HG03432 (cell line): ENCODE measurements around the gene CRIP3.

Experiments used
- ATAC-seq: cut with Tn5 transposase; IDR thresholded peaks from one replicate; pipeline ENCODE4 v1.9.1; 2021; ENCODE audit warnings: mild to moderate bottlenecking, moderate library complexity; ENCODE audit not compliant: unreplicated experiment

The CRIP3 gene

DNA sequence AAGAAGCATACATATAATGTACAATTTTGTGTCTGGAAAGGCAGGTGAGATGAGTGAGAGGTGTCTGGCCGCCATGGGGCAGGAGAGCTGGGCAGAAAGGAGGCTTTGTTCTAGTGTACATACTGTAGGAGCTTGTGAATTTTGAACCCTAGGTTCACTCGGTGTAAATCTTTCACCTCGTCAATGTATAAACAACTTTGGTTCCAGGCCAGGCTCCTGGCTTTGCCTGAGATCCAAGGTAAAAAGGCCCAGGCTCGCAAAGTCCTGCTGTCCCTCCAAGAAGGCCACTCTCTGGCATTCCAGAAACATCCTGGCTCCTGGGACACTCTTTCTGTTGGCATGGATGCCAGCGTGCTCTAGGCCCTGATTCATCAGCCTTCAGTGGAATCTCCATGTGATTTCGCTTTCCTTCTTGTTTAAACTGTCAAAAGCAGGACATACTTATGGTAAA, 17.7 kb downstream of the CRIP3 start:
- no peak for ATAC-seq

- no peak for ATAC-seq
These were observed 18.2 kb downstream of the CRIP3 start for GRCh38 chr6:43290339-43290904.

GRCh38 chr6:43287717-43288679, 20.6 kb downstream of the CRIP3 start:
- ATAC-seq = no peak

GRCh38 chr6:43286980-43287716, 21.5 kb downstream of the CRIP3 start:
- no peak for ATAC-seq

DNA sequence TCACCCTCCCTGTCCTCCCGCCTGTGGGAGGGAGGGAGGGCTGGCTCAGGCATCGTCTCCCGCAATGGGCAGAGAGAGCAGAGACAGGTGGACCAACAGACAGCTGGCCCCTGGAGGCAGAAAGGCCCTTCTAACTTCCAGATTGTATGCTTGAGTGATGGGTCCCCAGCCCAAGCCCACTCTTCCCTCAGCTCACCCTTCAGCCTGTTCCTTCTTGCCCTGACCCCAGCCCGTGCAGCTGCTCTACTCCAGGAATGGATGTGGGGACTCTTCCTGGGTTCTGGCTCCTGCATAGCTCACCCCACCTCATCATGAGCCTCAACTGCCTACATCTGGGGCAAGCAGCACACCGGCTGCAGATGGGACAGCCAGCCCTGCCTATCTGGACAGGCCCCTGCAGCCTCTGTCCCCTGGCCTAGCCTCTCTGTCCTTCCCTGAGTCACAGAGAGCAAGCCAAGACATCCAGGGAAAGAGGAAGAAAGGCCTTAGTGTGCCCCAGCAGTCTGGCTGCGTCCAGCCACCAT, 22.1 kb downstream of the CRIP3 start:
- no peak for ATAC-seq

GRCh38 chr6:43285832-43286231, 22.8 kb downstream of the CRIP3 start:
- no peak for ATAC-seq

DNA sequence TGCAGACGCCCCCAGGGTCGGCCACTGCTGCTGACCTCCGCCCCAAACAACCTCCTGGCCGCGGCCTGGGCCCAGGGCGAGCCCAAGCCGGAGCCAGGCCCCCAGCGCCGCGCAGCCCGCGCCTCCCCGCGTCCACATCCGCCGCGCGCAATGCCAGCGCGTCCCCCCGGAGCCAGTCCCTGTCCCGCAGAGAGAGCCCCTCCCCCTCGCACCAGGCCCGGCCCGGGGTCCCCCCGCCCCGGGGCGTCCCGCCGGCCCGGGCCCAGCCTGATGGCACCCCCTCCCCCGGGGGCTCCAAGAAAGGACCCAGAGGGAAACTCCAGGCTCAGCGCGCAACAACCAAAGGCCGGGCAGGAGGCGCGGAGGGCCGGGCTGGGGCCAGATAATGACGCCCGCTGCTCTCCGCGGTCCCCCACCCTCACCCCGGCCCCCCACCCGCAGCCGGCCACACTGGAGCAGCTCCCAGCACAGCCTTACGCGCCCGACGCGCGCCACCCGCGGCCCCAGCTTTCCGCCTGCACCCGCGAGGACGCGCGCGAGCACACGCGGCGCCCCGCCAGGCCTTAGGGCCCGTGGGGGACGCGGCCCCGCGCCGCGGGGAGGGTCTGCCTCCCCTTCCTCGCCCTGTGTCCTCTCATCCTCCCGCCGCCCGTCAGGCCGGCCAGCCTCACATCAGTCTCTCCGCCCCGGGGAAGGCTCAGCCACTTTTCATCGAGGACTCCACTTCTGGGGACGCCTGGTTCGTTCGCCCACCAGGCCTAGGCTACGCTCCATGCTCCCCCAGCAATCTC, 23.4 kb downstream of the CRIP3 start:
- ATAC-seq = no peak

GRCh38 chr6:43283905-43284304, 24.7 kb downstream of the CRIP3 start:
- no peak for ATAC-seq

DNA sequence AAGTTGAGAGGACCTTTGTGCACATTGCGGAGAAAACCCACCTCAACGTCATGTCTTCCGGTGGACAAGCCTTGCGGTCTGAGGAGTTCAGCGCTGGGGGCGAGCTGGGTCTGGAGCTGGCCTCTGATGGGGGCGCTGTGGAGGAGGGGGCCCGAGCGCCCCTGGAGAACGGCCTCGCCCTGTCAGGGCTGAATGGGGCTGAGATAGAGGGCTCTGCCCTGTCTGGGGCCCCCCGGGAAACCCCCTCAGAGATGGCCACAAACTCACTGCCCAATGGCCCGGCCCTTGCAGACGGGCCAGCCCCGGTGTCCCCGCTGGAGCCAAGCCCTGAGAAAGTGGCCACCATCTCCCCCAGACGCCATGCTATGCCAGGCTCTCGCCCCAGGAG, 25.1 kb downstream of the CRIP3 start:
- ATAC-seq = no peak

DNA sequence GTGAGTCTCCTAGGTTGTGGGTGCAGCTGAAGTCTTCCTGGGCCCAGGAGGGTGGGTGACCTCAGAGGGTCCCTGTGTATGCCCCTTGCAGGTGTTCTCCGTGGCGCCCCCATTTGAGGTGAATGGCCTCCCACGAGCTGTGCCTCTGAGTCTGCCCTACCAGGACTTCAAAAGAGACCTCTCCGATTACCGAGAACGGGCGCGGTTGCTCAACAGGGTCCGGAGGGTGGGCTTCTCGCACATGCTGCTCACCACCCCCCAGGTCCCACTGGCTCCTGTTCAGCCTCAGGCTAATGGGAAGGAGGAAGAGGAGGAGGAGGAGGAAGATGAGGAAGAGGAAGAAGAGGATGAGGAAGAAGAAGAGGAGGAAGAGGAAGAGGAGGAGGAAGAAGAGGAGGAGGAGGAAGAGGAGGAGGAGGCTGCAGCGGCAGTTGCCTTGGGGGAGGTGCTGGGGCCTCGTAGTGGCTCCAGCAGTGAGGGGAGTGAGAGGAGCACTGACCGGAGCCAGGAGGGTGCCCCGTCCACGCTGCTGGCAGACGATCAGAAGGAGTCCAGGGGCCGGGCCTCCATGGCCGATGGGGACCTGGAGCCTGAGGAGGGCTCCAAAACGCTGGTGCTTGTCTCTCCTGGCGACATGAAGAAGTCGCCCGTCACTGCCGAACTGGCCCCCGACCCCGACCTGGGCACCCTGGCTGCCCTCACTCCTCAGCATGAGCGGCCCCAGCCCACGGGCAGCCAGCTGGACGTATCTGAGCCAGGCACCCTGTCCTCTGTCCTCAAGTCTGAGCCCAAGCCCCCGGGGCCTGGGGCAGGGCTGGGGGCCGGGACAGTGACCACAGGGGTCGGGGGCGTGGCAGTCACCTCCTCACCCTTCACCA, 25.8 kb downstream of the CRIP3 start:
- no peak for ATAC-seq

DNA sequence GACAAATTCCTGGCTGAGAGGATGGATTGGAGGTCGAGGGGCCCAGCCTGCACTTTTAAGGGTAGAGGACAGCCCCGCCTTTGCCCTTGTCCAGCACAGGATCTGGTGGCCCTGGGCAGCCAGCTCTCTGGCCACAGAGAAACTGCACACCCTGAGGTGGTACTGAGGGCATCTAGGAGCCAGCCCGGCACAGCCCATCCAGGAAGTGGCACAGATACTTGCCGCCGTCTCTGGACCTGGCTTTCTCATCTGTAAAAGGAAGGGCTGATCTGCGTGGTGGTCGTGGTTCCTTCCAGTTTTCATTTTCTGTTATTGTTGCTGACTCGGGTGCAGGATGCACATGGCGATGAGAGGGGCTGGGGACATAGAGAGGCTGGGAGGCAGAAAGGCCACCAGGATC, 26.6 kb downstream of the CRIP3 start:
- no peak for ATAC-seq

DNA sequence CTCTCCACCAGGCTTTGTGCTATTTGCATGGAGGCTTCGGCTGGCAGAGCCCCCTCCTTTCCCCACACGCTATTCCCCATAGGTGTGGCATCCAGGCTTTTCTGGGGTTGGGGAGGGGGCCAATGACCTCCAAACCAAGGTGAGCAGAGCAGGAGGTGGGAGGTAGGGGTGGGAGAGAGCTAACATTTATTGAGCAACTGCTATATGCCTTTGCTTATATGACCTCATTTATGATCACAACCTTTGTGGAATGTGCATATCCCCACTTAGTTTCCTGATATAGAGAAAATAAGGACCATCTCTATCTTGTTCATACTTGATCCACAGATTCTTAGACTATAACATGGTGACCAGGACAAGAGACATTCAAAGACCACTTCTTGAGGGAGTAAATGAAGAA, 28.4 kb downstream of the CRIP3 start:
- no peak for ATAC-seq

DNA sequence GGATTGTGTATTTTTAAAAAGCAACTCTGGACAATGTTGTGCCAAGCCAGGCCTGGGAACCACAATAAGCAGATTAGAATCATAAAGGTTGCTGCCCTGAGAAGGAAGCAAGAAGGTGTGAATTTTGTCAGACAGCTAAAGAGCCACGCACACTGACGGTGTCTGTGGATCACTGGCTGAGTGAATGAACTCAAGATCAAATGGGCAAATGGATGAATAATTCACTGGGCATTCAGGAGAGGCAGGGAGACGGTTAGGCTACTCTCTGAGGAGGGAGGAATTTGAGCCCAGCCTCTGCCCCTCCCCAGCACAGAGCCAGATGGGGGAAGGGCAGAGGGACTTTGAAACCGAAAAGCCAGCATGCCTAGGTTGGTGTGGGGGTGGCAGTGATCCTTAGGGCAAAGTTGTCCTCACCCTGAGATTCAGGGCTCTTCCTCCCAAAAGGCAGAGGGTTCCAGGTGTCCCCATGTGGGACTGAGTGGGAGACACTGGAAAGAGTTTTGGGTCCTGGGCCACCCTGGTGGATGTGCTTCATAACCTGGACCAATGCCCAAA, 30.0 kb downstream of the CRIP3 start:
- ATAC-seq = no peak

DNA sequence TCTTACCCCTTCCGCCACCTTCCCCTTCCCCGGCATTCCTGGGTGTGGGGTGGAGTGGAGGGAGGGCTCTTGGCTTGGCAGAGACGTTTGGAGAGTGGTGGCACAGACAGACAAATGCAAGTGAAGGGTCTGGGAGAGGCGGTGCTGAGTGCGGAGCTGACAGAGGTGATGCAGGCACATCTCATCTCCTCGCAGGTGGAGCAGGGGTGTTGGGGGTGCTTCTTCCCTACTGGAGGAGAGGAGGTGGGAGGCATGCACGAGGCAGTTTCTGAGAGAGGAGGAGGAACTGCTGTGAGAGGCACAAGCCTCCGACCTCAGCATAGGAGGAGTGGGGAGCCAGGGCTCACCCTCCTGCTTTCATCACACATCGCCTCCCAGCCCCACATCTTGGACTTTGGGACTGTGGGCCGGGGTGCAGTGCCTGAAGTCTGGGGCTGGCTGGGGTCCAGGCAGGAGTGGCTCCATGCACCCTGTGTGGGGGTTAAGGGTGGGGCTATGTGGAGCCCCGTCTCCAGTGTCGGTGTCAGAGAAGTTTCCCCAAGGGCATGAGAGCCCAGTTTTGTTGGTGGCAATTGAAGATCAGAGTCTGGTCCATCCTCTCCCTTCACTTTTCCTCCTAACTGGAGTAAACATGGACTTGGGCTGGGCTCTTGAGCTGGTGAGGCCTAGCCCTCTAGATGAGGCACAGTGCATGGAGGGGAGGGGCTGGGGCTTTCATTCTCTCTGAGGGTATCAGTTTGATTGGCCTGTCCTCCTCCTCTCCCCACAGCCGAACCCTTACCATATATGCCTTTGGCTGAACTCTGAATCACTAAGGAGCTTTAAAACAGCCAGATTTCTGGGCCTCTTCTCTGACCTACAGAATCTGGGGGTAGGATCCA, 30.7 kb downstream of the CRIP3 start:
- ATAC-seq = no peak

- ATAC-seq = no peak
These were observed 31.4 kb downstream of the CRIP3 start for GRCh38 chr6:43277306-43277642.

DNA sequence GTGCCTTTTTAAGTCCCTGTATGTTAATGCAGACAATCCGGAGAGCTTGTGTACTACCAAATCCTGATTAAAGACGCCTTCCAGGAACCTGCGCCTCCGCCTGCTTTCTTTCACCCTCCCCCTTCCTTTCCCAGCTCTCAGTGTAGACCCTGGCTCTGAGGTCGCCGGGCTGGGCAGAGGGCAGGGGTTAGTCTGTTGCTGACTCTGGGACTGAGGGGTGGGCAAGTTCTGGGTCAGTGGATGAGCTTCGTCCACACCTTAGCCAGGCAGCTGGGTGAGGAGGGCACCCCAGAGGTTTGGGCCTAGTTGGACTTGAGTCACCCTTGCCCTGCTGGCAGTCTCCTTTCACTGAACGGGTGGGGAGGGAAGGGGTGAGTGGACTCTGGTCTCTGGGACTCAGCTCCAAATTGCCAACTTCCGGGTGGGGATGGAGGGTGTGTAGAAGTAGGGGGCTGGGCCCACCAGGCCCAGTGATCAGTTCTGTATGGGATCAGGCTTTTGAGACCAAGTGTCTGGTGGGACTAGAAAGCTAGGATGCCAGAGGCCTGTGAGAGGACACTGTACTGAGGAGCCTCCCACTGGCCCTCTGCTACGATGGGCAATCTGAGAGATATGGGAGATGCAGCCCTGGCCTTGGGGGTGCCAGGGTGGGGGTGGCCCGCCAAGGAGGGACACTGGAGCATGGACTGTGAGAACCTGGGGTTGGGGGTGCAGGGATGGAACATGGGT, 31.9 kb downstream of the CRIP3 start:
- ATAC-seq = no peak

DNA sequence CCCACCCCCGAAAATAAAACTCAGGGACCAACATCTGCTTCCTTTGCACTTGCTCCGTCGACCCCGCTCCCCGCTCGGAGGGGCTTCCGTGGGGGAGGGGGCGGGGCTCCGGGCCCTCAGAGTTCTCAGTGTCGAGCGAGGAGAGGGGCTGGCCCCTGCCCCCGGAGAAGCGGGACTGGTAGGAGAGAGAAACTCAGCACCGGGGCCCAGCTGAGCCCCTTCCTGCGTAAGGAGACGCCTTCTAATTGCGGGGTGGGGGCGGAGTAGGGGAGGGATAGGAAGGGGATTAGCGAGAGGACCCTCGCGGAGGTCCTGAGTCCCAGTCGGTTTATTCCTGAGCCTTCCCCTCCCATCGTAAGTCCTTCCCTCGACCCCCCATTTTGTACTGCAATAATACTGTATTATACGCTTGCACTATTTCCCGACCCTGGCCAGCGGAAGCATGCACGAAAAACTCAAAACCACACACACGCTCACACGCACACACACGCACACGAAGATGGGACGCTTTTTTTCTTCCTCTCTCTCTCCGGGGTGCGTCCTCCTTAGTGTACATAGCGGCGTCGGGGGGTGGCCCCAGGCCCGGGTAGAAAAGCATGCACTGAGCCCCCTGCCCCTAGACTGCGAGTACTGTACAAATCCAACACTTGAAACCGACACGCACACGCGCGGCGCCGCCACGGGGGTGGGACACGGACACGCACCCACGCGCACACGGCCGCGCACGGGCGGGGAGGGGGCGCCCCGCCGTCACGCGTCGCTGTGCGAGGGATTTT, 32.6 kb downstream of the CRIP3 start:
- ATAC-seq = no peak
